Fibroblast of skin of back (primary cell): ENCODE data around the gene IQCH.
"Not testable (repeated sequence)": the region's sequence is repeated elsewhere in the genome, so short reads cannot be mapped to it uniquely, and the experiment has no call there.

Experiments used
- DNase-seq: peaks from one replicate; pipeline ENCODE4 v3.0.0-alpha.2; 2013

The IQCH gene

DNA sequence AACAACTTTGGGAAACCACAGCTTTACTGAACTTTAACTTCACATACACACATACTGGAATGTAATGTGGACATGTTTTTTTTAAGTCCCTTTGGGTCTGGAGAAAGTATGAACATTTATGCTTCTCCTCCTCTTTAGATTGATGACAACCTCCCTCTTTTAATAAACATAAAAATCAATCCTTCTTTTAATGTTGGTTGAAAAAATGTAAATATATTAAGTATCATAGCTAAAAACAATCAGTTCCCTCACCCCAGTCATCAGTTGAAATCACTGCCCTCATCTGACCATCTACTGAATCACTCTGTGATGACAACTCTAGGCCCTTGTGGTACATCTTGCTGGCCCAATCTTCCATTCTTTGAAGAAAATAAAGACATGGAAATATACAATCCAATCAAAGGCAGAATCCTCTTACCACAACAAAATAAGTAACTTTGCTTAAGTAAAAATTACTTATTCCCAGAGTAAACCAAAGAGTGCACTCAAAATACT lies 6.5 kb upstream of the IQCH start:
- peak; percentile 32 for DNase-seq

DNA sequence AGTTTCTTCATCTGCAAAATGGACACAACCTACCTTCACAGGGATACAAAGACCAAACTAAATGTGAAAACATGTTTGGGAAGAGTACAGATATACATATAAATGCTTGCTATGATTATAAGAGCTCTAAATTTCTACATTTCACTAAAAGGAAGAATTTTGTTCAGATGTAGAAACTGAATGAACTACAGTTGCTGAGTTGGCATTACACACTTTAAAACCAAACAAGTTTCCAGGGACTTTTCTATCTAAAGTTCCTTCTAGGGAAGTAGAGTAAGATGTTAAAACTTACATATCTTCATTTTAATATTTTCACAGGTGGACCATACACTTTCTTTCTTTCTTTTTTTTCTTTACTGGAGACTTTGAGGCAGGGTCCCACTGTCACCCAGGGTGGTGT lies 4.8 kb upstream of the IQCH start:
- no peak for DNase-seq

DNA sequence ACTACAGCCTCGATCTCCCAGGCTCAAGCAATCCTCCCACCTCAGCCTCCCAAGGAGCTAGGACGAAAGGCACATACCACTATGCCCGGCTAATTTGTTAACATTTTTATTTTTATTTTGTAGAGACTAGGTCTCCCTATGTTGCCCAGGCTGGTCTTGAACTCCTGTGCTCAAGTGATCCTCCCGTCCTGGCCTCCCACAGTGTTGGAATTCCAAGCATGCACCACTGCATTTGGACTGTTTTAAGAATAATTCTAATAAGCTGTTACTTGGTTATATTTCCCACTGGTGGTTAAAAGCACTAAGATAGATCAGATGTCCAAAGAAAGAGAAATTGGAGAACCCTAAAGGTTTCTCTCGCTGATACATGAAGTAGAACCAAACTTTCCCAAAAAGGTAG lies 3.3 kb upstream of the IQCH start:
- DNase-seq, result no peak

- DNase-seq, result no peak
Measured at GRCh38 chr15:67253101-67253500, 1.5 kb upstream of the IQCH start.

- DNase-seq, result peak; percentile 25
Measured at GRCh38 chr15:67253549-67254237, 893 bp upstream of the IQCH start.

DNA sequence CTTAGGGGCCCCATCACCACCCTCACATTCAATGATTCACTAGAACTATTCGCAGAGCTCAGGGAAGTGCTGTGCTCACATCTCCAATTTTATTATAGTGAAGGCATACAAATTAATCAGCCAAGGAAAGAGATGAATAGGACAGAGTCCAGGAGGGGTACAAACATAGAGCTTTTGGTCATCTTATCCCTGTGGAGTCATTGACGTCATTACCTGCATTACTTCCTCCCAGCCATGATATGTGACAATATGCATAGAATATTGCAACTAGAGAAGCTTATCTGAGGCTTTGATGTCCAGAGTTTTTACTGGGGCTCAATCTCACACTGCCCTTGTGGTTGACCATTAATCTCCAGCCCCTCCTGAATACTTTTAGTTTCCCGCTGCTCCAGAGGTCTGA lies 1.5 kb downstream of the IQCH start:
- no peak for DNase-seq

DNA sequence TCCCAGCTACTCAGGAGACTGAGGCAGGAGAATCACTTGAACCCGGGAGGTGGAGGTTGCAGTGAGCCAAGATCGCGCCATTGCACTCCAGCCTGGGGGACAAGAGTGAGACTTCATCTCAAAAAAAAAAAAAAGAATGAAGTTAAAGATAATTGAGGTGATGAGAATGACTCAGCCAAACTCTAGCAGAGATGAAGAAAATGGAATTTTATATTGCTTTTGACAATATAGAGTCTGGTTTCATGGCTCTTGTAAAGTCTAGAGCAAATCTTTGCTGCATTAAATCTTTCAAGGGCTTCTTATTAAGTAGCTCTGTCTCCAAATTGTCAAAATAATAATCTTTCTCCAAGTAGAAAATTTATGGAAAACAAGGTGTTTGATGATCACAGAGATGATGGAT lies 3.8 kb downstream of the IQCH start:
- DNase-seq, result not testable (repeated sequence)

DNA sequence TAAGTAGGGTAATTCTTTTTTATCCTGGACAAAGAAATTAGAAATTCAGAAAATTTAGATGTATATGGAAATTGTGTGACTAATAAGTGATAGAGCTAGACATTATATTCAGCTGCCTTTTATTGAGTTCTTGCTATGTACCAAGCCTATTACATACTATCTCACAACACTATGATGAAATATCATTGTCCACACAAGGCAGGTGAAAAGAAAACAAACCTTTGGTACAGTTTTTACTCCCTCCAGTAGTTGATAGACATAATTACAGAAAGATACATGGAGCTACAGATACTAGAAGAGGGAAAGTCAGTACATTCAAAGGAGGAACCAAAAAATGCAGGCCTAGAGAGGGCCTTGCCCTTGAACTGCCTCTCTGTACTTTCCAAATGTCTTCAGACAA lies 4.8 kb downstream of the IQCH start:
- DNase-seq, result no peak

DNA sequence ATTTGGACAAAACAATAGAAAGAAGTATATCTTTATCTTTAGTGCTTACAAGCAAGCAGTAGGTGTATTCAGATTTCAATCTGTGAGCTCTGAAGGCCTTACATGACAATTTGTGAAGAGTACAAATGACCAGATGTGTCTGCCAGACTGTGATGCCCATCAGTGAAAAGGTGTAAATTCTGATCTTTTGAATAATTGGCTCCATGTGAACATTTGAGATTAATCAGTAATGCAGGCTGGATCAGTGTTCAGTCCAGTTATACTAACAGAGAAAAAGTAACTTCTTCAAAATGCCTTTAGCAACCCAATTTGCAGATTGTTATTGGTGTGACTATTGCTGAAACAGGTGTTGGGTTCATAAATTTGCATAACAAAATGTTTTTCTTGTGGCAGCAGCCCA lies 5.2 kb downstream of the IQCH start:
- no peak for DNase-seq

DNA sequence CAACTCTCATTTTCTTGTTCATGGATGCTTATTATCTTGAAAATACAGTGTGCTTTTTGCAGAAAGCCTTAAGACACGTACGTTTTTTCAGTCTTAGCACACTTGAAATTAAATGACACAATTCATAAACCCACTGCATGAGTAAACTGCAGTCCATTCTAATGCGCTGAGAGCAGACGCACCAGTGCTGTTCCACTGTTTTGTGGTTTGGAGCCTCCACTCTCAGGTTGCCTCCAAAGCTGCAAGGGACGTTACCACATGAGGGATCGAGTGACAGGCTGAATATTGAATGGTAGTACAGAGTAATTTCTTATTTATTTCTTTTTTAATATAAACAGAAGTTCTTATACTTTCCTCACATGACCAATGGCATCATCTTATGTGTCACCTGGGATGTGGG lies 12.3 kb downstream of the IQCH start:
- DNase-seq, result no peak

GRCh38 chr15:67267440-67267839 lies 12.9 kb downstream of the IQCH start:
- no peak for DNase-seq

DNA sequence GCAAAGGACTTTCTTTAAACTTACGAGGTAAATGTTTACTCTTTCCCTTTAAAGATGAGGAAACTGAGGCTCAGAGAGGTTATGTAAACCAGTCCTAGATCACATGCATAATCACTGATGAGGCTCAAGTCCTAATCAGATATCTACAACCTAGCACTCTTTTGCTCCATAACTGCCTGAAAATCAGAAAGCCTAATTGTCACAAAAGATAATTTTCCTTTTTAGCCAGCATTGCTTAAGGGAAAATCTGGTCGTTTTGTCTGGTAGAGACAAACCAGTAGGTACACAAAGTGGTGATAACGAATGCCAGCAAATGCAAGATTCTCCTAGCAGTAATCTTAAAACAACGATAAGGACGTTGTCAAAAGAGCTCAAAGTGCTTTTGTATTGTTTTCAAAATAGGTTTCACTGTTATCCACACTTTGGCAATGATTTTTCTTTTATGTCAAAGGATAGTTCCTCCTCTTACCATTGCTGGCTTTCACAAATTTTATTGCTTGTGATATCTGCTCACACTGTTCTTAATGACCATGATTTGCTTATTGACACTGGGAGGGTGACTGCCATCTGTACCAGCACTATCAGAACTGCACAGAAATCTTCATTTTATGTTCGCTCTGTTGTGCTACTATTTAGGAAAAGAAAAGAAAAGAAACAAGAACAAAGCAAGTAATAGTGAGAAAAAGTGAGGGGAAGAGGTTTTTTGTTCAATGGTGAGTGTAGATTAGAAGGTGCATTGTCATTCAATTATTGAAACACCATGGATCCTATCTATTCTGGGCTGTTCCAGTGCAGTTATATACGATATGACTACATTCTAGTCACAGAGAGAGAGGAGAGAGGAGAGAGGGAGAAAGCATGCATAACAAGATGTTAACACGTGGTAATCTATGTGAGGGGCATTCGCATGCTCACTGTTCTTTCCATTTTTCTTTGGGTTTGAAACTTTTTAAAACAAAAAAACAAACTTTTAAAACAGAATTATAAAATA lies 13.7 kb downstream of the IQCH start:
- DNase-seq, result no peak

DNA sequence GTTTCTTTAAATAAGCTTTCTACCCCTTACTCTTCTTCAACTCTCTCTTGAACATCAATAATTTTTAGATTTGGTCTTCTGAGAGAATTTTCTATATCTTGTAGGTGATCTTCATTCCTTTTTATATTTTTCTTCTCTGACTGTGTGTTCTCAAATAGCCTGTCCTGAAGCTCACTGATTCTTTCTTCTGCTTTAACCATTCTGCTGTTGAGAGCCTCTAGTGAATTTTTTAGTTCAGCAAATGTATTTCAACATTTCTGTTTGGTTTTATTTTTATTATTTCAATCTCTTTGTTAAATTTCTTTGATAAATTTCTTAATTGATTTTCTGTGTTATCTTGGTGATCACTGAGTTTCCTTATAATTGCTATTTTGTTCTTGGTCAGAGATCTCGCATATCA lies 19.6 kb downstream of the IQCH start:
- DNase-seq, result no peak

- no peak for DNase-seq
Measured at GRCh38 chr15:67276666-67277065, 22.1 kb downstream of the IQCH start.

GRCh38 chr15:67280217-67280616 lies 25.6 kb downstream of the IQCH start:
- no peak for DNase-seq

- DNase-seq, result no peak
Measured at GRCh38 chr15:67281714-67282113, 27.1 kb downstream of the IQCH start.

DNA sequence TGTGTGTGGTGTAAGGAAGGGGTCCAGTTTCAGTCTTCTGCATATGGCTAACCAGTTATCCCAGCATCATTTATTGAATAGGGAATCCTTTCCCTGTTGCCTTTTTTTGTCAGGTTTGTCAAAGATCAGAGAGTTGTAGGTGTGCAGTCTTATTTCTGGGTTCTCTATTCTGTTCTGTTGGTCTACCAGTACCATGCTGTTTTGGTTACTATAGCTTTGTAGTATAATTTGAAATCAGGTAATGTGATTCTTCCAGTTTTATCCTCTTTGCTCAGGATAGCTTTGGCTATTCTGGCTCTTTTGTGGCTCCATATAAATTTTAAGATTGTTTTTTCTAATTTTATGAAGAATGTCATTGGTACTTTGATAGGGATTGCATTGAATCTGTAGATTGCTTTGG lies 31.0 kb downstream of the IQCH start:
- not testable (repeated sequence) for DNase-seq

GRCh38 chr15:67286400-67286799 lies 31.8 kb downstream of the IQCH start:
- not testable (repeated sequence) for DNase-seq

- DNase-seq, result no peak
Measured at GRCh38 chr15:67290319-67290718, 35.7 kb downstream of the IQCH start.

- DNase-seq, result no peak
Measured at GRCh38 chr15:67296188-67296587, 41.6 kb downstream of the IQCH start.

DNA sequence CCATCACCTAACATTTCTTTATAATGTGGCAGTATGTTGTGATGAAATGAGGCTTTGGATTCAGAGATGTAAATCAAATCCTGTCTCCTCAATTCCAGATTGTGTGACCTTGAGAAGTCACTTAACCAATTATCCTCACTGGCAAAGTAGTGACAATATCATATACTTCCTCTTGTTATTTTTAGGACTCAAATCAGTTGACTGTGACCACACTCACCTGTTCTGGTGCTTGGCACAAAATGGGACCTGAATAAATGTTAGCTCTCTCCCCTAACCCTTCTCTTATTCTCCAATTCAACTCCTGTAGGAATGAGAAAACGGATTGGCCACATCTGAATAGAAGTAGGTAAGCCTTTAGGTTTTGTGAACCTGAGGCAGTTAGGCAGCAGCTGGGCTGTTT lies 42.1 kb downstream of the IQCH start:
- DNase-seq, result no peak

GRCh38 chr15:67300266-67301025 lies 45.9 kb downstream of the IQCH start:
- DNase-seq, result no peak
